GM19397 (cell line): ENCODE measurements around the gene SAXO2.
"Not testable (repeated sequence)": the region's sequence is repeated elsewhere in the genome, so short reads cannot be mapped to it uniquely, and the experiment has no call there.

Source experiments
- ATAC-seq: cut with Tn5 transposase; IDR thresholded peaks from one replicate; pipeline ENCODE4 v1.9.1; 2021; ENCODE audit warnings: mild to moderate bottlenecking, moderate library complexity; ENCODE audit not compliant: unreplicated experiment

SAXO2 gene

GRCh38 chr15:82332711-82333602 lies 70.3 kb downstream of the SAXO2 start:
- ATAC-seq = not testable (repeated sequence)

DNA sequence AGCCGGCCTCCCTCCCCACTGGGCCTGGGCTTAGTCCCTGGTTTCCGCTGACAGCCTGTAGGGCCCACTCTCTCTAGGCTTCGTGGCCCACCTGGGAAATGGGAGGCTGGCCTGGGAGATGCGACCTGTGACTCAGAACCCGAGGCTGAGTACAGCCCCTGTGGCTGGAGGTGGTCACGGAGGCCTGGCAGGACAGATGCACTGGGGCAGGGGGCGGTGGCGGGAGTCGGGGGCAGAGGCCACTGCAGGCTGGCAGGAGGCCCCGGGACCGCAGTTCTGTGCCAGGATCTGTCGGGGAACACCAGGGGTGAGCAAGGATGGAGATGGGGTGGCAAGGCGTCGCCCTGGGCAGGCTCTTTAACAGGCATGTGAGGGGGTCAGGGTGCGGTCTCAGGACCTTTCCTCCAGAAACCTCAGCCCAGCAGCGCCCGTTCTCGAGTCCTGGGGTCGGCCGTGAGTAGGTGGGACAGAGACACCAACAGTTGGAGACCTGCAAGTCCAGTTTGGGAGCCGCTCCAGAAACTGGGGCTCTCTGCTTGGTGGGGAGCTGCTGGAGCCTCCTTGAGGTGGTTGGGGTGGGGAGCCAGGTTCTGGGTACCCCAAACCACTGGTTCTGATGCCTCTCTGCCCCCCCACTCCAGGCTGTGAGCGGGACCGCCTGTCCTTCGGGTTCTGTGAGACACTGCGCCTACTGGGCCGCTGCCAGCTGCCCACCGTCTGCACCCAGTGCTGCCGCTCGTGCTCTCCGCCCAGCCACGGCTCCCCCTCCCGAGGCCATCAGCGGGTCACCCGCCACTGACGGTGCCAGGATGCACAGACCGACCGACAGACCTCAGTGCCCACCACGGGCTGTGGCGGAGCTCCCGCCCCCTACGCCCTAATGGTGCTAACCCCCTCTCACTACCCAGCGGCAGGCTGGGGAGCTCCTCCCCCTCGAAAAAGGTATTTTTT lies 71.3 kb downstream of the SAXO2 start:
- ATAC-seq = not testable (repeated sequence)
